NCI-H2196 (cell line): ENCODE measurements around the gene WDR31.
A peak's percentile ranks its signal among the peaks of the same experiment; 100 is the strongest.
"Not testable (repeated sequence)": the region's sequence is repeated elsewhere in the genome, so short reads cannot be mapped to it uniquely, and the experiment has no call there.

ENCODE experiments used
- DNase-seq: peaks from one replicate; lab custom pipeline; 2025; ENCODE audit not compliant: unreplicated experiment; lab: John Stamatoyannopoulos, UW

Gene WDR31

DNA sequence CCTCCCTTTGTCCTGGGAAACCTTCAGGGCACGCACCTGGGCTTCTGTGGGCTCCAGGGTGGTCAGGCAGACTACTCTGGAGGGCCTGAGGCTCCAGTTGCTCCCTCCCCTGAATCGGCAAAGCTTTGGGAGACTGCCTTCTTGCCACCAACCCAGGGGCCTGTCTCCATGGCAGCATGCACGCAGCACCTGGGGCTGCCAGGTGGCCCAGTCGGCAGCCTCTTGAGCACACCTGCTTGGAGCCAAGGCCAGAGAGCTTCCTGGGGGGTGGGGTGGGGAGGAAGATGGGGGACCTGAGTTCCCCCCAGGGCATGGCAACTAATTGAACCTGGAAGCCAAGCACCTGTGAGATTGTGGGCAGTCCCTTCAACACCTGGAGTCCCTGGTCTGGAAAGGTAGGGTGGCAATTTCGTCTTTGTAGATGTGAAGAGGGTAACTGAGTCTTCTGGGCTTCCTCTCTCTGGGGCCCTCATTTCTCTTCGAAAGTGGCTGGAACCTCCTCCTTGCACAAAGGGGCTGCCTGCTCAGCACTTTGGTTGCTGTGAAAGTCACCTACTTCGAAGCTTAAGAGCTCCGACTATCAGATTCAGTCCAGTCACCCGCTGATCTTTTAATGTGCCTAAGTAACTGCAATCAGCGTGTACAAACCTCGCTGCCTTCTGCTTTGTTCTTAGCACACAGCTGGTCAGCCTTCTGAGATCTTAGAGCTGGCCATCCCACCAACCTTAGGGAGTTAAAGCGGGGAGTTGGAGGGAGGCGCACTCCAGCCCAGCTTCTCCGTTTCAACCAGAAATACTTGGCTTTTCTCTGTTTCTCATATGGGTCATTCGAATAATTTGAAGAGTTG, 40.9 kb downstream of the WDR31 start:
- peak; percentile 85 for DNase-seq

DNA sequence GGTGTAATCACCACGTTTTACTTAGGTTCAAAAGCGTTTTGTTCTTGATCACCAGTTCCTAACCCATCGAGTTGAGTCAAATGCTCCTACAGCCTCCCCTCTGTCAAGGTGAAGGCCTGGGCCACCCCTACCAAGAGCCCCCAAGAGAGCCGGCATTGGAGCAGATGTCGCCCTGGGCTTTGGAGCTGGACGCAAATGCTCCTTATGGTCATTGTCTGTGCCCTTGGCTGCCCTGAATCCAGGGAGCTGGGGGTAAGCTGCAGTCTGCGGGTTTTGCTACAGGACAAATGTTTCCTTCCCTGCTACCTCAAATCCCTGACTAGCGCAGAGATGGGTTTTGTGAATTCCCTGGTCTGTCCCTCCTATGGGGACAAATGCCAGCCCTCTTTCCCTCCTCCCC, 41.8 kb downstream of the WDR31 start:
- DNase-seq, result peak; percentile 39

DNA sequence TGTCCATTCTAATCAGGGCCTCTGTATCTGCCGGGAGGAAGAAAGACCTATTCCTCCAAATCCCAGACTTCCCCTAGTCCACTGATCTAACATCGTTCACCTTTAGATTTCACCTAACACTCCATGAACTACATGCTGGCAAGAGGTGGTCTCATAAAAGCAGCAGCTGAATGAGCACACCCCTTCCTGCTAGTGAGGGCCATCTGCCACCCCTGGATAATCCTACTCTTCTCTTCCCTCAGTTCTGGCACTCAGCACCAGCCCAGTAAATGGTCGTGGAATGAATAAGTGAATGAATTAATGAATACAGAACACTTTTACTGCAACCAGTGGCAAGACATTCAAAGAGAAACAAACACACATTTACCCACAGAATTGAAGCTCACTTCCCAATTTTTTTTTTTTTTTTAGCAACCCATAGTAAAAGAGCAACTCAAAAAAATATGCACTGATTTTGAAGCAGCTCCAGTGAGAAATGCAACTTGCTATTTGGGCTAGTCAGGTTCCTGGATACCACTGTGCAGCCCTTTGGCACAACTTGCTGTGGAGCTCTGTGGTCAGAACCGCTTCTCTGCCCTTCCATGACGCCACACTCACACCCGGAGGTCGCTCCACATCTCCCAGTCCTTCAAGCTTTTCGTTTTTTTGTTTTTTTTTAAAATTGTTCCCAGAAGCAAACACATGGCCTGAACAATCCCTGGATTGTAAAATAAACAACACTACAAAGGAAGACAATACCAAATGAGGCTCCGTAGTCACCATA, 43.1 kb downstream of the WDR31 start:
- no peak for DNase-seq

DNA sequence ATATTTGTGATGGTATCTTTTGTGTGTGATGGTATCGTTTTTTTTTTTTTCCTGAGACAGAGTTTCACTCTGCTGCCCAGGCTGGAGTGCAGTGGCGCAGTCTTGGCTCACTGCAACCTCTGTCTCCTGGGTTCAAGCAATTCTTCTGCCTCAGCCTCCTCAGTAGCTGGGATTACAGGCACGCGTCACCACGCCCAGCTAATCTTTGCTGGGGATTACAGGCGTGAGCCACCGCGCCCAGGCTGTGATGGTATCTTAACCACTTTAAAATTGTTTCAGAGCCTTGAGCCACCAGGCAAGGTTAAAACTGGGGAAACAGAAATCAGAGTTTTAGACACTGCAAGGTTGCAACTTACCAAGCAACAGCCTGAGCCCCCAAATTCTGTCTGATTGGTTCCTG, 43.8 kb downstream of the WDR31 start:
- not testable (repeated sequence) for DNase-seq

DNA sequence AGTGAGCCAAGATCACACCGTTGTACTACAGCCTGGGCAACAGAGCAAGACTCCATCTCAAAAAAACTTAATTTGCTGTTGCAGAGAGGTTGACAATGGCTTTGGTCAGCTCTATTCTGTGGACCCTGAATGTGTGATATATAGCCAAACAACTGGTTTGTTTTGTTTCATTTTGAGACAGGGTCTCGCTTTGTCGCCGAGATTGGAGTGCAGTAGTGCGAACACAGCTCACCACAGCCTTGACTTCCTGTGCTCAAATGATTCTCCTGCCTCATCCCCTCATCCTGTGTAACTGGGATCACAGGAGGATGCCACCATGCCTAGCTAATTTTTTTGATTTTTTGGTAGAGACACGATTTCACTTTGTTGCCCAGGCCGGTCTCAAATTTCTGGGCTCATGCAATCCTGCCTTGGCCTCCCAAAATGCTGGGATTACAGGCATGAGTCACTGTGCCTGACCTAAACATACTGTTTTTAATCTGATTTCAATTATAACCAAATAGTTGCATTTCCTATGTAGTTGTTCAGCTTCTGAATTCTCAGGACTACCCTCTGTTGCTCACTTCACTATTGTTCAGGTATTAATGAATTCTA, 46.7 kb downstream of the WDR31 start:
- no peak for DNase-seq

DNA sequence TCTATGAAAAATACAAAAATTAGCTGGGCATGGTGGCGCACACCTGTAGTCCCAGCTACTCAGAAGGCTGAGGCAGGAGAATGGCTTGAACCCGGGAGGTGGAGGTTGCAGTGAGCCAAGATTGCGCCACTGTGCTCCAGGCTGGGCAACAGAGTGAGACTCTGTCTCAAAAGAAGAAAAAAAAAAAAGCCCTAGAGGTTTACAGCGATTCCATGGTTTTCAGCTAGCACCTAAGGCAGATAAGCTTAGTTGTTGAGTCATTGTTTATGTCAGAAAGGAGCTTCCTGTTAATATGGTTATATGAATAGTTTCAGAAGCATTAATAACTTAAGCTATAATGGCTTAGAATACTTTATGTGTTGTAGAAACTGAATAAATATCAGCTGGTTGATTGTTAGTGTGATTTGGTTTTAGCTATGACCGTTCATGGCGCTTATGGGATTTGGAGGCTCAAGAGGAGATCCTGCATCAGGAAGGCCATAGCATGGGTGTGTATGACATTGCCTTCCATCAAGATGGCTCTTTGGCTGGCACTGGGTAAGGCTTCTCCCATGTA, 49.9 kb downstream of the WDR31 start:
- DNase-seq, result no peak

DNA sequence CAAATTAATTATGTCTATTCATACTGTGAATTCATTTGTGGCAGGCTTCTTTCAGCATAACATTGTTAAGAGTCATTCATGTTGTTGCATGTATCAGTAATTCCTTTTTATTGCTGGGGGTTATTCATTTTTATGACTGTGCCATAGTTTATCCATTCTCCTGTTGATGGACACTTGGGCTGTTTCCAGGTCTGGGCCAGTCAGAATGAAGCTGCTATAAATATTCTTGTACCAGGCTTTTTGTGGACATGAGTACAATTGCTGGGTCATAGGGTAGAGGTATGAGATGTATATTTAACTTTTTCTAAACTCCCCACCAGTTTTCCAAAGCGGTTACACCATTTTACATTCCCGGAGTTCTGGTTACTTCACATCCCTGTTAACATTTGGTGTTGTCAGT, 51.0 kb downstream of the WDR31 start:
- no peak for DNase-seq

DNA sequence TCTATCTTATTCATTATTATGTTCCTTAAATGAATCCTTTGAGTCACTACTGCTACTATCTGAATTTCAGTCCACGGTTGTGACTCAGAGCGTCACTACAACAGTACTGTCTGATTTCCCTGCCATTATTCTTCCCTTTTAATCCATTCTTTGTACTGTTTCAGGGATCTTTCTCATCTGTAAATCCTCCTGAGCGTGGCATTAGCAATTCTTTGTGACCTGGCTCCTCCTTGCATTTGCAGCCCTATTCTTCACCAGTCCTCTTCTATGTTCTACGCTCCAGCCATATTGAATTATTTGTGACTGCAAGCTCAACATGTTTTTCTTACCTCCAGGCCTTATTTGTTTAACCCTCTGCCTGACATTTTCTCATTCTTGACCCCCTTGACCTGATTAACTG, 58.7 kb downstream of the WDR31 start:
- no peak for DNase-seq

DNA sequence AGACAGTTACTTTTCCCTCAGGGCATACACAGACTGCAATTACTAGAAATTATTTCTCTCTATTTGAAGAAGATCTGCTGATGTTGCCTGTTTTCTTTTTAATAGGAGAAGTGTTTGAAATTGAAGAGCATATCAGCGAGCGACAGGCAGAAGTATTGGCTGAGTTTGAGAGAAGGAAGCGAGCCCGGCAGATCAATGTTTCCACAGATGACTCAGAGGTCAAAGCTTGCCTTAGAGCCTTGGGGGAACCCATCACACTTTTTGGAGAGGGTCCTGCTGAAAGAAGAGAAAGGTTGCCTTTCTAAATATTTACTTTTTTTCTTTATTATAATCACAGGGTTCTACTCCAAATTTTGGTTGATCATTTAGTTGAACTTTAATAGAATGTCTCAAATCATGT, 61.2 kb downstream of the WDR31 start:
- no peak for DNase-seq

DNA sequence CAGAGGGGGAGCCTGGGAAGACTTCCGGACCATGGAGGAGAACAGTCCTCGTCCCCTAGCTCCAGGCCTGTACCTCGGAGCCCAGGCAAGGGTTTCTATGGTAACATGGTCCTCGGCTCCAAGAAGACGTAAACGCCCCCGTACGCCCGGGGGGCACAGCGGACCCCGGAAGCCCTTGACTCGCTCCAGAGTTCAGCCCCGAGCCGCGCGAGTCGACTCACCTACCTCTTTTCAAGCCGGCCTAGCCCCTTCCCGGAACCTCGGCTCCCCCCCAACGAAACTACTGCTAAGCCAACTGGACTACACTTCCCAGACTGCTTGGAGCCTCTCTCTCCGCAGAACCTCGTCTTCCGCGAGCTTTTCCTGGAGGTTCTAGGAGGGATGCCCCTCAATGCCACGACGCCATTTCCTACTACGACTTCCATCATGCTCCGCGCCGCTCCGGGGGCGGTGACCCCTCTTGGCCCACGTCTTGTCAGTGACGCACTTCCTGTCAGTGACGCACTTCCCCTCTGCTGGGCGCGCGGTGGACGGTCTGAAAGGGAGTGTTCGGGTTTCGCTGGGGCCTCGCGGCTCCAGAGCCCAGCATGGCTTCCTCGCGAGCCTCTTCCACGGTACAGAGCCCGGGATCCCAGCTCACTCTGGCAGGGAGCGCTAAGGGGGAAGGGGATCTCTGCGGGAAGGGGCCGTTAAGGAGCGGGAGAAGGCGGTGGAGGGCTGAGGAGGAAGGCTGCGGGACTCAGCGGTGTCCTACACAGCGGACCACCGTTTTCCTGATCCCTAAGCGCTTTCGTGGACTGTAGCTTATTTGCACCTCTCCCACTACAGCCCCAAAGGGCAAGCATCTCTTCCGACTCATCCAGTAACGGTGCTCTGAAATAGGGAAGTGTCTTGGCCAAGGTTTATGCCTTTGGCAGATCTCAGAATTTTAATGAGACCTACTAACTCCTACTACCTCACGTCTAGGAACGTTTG, 64.6 kb downstream of the WDR31 start, which contains the start of the genes CDC26 and PRPF4:
TSS of gene CDC26 (minus strand) at position 416 of the 975 bp plus-strand sequence. CDS start 3,065 bp downstream, outside the sequence.
TSS of gene PRPF4 (plus strand) at position 502 of the 975 bp plus-strand sequence. CDS start at position 588, 86 bp downstream.
- DNase-seq, result peak; percentile 97

DNA sequence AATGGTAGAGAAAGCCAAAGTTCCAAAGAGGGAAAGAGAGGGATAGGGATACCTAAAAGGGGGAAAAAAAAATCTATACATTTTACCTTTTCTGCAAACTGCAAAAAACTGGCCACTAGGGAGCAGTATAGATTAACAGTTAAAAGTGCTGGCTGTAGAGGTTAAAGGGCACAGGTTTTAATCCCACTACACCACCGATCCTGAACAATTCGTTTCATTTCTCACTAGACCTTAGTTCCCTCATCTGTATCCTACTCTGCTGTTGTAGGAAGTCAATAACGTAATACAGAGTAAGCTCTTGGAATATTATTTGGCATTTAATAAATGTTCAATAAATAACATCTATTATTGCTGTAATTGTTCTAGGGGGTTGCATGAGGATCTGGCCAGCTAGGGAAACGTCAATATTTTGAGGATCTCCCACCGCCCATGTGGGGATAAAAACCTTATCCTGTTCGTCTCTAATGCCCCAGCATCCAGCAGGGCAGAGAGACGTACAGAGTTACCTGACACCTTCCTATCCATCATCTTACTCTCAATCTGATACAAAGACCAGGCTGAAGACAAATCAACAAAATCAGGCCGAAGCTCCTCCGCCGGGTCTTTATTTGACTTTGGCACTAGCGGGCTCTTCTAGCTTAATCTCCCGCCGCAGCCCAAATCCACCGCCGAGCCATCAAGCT, 65.5 kb downstream of the WDR31 start:
- peak; percentile 80 for DNase-seq

DNA sequence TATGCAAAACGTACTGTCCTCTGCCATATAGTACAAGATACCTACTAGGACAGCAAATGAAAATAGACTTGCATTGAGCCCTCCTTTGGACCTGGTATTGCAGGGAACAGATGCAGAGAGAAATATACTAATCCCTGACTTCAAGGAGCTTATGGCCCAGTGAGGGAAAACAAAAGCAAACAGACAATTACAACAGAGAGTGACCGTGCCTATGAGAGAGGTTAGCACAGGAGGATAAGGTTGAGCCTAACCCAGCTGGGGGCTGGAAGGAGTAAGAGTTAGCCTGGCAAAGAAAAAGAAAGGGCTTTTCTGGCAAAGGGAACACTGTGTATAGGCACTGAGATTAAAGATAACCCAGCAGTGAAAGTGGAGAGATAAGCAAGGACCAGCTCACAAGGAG, 70.2 kb downstream of the WDR31 start:
- DNase-seq, result no peak

DNA sequence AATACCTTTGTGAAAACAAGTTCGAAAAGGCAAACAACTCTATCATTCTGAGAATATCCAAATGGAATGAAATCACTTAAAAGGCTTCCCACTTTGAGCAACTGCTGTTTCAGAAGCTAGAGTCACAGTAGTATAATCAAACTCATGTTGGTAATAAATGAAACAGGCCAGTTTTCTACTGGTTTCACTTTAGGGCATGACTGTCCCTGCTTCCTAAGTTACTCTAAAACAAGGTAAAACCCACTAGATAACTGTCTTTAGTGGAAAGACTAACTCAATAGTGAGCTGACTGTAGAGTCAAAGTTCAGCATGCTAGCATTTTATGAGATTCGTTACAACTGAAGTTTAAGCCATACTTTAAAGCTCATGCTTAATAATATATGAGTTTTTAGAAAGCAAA, 70.7 kb downstream of the WDR31 start:
- no peak for DNase-seq

DNA sequence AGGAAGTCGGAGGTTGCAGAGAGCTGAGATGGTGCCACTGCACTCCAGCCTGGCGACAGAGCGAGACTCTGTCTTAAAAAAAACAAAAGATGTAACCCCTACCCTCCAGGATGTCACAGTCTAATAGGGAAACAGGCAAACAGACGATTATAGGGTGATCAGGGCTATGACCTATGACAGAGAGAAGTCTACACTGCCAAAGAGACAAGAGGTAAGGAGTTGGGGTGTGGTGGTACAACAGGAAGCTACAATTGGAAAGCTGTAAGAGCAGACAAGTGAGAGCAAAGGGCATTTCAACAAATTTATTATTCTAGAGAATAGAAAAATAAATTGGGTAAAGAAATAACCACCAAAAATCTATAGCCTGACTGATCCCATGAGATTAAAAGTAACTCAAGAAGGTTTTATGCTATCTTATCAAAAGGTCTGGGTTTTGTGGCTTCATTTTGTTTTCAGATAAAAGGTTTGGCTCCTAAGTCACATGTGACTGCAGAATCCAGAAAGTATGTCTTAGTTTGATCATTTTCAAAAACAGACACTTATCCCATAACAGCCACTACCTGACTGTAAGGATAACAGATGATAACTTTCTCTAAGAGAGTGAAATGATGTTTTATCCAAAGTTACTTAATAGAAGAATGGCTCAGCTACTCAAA, 72.0 kb downstream of the WDR31 start:
- no peak for DNase-seq

DNA sequence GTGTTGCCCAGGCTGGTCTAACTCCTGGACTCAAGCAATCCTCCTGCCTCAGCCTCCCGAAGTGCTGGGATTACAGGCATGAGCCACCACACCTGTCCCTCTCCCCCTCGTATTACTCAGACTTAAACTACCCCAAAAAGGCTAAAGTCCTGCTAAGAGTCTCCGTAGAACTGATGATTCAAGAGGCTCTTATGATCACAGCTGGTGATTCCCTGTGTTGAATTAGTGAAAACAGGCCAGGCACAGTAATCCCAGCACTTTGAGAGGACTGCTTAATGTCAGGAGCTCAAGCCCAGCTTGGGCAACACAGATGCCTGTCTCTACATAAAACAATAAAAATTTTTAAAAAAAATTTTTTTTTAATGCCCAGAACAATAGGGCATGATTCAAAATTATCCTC, 73.9 kb downstream of the WDR31 start:
- no peak for DNase-seq
